HepG2 (cell line): ENCODE measurements around the gene MCM8. TPM values are rescaled to one million over a fixed set of nuclear protein-coding genes. Genes with fewer than 3 reads are reported as not detected.

Source experiments
- FOXO4 ChIP-seq: sonication (generic); formaldehyde crosslinking; conservative IDR thresholded peaks from 2 replicates; pipeline ENCODE4 v1.8.1; 2023; ENCODE audit warnings: missing genetic modification reagents
- HMGA1 ChIP-seq: sonication (generic); formaldehyde crosslinking; conservative IDR thresholded peaks from 2 replicates; pipeline ENCODE4 v1.4.0; 2020; ENCODE audit warnings: missing genetic modification reagents
- LCORL ChIP-seq, 2 experiments: fragments of 450-650 bp in 1 of 2; sonication (generic) in 1 of 2; formaldehyde crosslinking in 1 of 2; IDR thresholded peaks; 2 replicates each; pipeline versions ENCODE4 v1.5.0 to v1.6.1; 2017 to 2020; ENCODE audit warnings: antibody characterized with exemption in 1 of 2, missing genetic modification reagents in 1 of 2
- RBM22 ChIP-seq: fragments of 200-400 bp; formaldehyde crosslinking; optimal IDR thresholded peaks from 2 replicates; pipeline ENCODE3; 2017; ENCODE audit warnings: mild to moderate bottlenecking, low read length, moderate library complexity
- SP5 ChIP-seq: IDR thresholded peaks from 2 replicates; pipeline ENCODE4 v1.6.1; 2016; ENCODE audit warnings: low read depth, borderline replicate concordance
- TEAD3 ChIP-seq: optimal IDR thresholded peaks from 2 replicates; pipeline ENCODE3; 2016; ENCODE audit warnings: borderline replicate concordance
- THRA ChIP-seq: sonication (generic); formaldehyde crosslinking; IDR thresholded peaks from 2 replicates; pipeline ENCODE4 v1.4.0; 2020; ENCODE audit warnings: missing genetic modification reagents, borderline replicate concordance
- ZNF24 ChIP-seq: fragments of 450-650 bp; IDR thresholded peaks from 2 replicates; pipeline ENCODE4 v1.6.1; 2017; ENCODE audit warnings: antibody characterized with exemption, mild to moderate bottlenecking
- ZSCAN12 ChIP-seq: sonication (generic); formaldehyde crosslinking; IDR thresholded peaks from 2 replicates; pipeline ENCODE4 v1.9.0; 2021; ENCODE audit warnings: mild to moderate bottlenecking, missing genetic modification reagents
- polyA plus RNA-seq, 8 experiments: library from polyadenylated mRNA; depleted of rRNA in 3 of 8; stranded (reverse) in 7 of 8; unstranded in 1 of 8; fragments of >200 nt; fragmentation: Illumina TruSeq in 4 of 8; extraction: Trizol in 4 of 8; gene quantifications; 2 replicates each; pipeline versions ENCODE4 v1.2.1 to v1.2.3, GENCODE V29; 2011 to 2016; ENCODE audit warnings: low read depth in 4 of 8, missing spikeins in 1 of 8, mixed read lengths in 1 of 8; ENCODE audit not compliant: insufficient read depth in 1 of 8
- total RNA-seq, 5 experiments: library from RNA; depleted of rRNA; stranded (reverse); fragments of >200 nt; fragmentation: Illumina TruSeq; extraction: Trizol; gene quantifications; 2 replicates each; pipeline ENCODE4 v1.2.3, GENCODE V29; 2016; ENCODE audit warnings: low read depth in 1 of 5
- TF ChIP-seq, protein P1 (sequence below), 2 experiments: sonication (generic) in 1 of 2; formaldehyde crosslinking in 1 of 2; IDR thresholded peaks; 2 replicates each; pipeline versions ENCODE4 v1.6.1 to v1.9.0; 2014 to 2022; ENCODE audit warnings: antibody characterized with exemption in 1 of 2, borderline replicate concordance in 1 of 2, inconsistent platforms in 1 of 2, low read depth in 1 of 2, missing genetic modification reagents in 1 of 2
- TF ChIP-seq, protein P2 (sequence below): sonication (generic); formaldehyde crosslinking; IDR thresholded peaks from 2 replicates; pipeline ENCODE4 v1.9.0; 2021; ENCODE audit warnings: missing genetic modification reagents, borderline replicate concordance
- TF ChIP-seq, protein P3 (sequence below): sonication (generic); formaldehyde crosslinking; IDR thresholded peaks from 2 replicates; pipeline ENCODE4 v1.5.1; 2020; ENCODE audit warnings: missing genetic modification reagents, mild to moderate bottlenecking, borderline replicate concordance
- TF ChIP-seq, protein P4 (sequence below): sonication (generic); formaldehyde crosslinking; IDR thresholded peaks from 2 replicates; pipeline ENCODE4 v1.8.0; 2023; ENCODE audit warnings: mild to moderate bottlenecking, missing genetic modification reagents

MCM8 gene
- total and polyA plus RNA-seq, 2 of the 13 experiments (the other 11 are each of a cell fraction or from before 2014, with no cell fraction given), result 11.5 to 59.3 TPM

GRCh38 chr20:6008254-6008653 is 57.8 kb downstream of the MCM8 start (continued):
- TF ChIP-seq, protein P1, sequence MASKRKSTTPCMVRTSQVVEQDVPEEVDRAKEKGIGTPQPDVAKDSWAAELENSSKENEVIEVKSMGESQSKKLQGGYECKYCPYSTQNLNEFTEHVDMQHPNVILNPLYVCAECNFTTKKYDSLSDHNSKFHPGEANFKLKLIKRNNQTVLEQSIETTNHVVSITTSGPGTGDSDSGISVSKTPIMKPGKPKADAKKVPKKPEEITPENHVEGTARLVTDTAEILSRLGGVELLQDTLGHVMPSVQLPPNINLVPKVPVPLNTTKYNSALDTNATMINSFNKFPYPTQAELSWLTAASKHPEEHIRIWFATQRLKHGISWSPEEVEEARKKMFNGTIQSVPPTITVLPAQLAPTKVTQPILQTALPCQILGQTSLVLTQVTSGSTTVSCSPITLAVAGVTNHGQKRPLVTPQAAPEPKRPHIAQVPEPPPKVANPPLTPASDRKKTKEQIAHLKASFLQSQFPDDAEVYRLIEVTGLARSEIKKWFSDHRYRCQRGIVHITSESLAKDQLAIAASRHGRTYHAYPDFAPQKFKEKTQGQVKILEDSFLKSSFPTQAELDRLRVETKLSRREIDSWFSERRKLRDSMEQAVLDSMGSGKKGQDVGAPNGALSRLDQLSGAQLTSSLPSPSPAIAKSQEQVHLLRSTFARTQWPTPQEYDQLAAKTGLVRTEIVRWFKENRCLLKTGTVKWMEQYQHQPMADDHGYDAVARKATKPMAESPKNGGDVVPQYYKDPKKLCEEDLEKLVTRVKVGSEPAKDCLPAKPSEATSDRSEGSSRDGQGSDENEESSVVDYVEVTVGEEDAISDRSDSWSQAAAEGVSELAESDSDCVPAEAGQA (IDR thresholded peaks at IDR 0.05; ENCODE audit: low read depth), result no peak
- TF ChIP-seq, protein P1 (CRISPR knock-in tag; IDR thresholded peaks at IDR 0.05; ENCODE audit: borderline replicate concordance), result no peak
- no peak for TF ChIP-seq TEAD3 (CRISPR knock-in tag)
- TF ChIP-seq HMGA1 (CRISPR knock-in tag), result no peak
- no peak for TF ChIP-seq ZNF24
- no peak for TF ChIP-seq LCORL (IDR thresholded peaks at IDR 0.05)
- no peak for TF ChIP-seq LCORL (CRISPR knock-in tag; IDR thresholded peaks at IDR 0.05)
- no peak for TF ChIP-seq FOXO4 (CRISPR knock-in tag)
- TF ChIP-seq, protein P2, sequence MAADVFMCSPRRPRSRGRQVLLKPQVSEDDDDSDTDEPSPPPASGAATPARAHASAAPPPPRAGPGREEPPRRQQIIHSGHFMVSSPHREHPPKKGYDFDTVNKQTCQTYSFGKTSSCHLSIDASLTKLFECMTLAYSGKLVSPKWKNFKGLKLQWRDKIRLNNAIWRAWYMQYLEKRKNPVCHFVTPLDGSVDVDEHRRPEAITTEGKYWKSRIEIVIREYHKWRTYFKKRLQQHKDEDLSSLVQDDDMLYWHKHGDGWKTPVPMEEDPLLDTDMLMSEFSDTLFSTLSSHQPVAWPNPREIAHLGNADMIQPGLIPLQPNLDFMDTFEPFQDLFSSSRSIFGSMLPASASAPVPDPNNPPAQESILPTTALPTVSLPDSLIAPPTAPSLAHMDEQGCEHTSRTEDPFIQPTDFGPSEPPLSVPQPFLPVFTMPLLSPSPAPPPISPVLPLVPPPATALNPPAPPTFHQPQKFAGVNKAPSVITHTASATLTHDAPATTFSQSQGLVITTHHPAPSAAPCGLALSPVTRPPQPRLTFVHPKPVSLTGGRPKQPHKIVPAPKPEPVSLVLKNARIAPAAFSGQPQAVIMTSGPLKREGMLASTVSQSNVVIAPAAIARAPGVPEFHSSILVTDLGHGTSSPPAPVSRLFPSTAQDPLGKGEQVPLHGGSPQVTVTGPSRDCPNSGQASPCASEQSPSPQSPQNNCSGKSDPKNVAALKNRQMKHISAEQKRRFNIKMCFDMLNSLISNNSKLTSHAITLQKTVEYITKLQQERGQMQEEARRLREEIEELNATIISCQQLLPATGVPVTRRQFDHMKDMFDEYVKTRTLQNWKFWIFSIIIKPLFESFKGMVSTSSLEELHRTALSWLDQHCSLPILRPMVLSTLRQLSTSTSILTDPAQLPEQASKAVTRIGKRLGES (CRISPR knock-in tag), result no peak
- TF ChIP-seq ZSCAN12 (CRISPR knock-in tag), result no peak
- peak; percentile 52 for TF ChIP-seq RBM22
- peak; percentile 25; the same call in 1 of the 2 replicates for TF ChIP-seq SP5
- TF ChIP-seq, protein P3, sequence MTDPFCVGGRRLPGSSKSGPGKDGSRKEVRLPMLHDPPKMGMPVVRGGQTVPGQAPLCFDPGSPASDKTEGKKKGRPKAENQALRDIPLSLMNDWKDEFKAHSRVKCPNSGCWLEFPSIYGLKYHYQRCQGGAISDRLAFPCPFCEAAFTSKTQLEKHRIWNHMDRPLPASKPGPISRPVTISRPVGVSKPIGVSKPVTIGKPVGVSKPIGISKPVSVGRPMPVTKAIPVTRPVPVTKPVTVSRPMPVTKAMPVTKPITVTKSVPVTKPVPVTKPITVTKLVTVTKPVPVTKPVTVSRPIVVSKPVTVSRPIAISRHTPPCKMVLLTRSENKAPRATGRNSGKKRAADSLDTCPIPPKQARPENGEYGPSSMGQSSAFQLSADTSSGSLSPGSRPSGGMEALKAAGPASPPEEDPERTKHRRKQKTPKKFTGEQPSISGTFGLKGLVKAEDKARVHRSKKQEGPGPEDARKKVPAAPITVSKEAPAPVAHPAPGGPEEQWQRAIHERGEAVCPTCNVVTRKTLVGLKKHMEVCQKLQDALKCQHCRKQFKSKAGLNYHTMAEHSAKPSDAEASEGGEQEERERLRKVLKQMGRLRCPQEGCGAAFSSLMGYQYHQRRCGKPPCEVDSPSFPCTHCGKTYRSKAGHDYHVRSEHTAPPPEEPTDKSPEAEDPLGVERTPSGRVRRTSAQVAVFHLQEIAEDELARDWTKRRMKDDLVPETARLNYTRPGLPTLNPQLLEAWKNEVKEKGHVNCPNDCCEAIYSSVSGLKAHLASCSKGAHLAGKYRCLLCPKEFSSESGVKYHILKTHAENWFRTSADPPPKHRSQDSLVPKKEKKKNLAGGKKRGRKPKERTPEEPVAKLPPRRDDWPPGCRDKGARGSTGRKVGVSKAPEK, result no peak
- TF ChIP-seq, protein P4, sequence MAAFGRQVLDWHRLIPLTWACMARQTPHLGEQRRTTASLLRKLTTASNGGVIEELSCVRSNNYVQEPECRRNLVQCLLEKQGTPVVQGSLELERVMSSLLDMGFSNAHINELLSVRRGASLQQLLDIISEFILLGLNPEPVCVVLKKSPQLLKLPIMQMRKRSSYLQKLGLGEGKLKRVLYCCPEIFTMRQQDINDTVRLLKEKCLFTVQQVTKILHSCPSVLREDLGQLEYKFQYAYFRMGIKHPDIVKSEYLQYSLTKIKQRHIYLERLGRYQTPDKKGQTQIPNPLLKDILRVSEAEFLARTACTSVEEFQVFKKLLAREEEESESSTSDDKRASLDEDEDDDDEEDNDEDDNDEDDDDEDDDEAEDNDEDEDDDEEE, result no peak
- no peak for TF ChIP-seq THRA (CRISPR knock-in tag)
